WTC11 (cell line): ENCODE measurements around the gene FAM3C.

Experiments
- CTCF ChIP-seq: fragments of 200-600 bp; IDR thresholded peaks from 2 replicates; pipeline ENCODE4 v1.8.0; 2022; ENCODE audit warnings: antibody characterized with exemption
- ELF4 ChIP-seq: sonication (generic); formaldehyde crosslinking; IDR thresholded peaks from 2 replicates; pipeline ENCODE4 v1.8.1; 2022; ENCODE audit warnings: low read depth, mild to moderate bottlenecking, moderate library complexity, missing genetic modification reagents
- HMGA2 ChIP-seq: fragments of 250-450 bp; sonication (Bioruptor Pico); IDR thresholded peaks from 2 replicates; pipeline ENCODE4 v1.4.0; 2021; ENCODE audit warnings: mild to moderate bottlenecking, moderate library complexity
- NR1H2 ChIP-seq: sonication (generic); formaldehyde crosslinking; IDR thresholded peaks from 2 replicates; pipeline ENCODE4 v1.9.0; 2021; ENCODE audit warnings: mild to moderate bottlenecking, moderate library complexity, missing genetic modification reagents
- TEAD4 ChIP-seq: sonication (generic); formaldehyde crosslinking; IDR thresholded peaks from 2 replicates; pipeline ENCODE4 v1.8.0; 2022; ENCODE audit warnings: mild to moderate bottlenecking, missing genetic modification reagents
- USF2 ChIP-seq: sonication (generic); formaldehyde crosslinking; IDR thresholded peaks from 2 replicates; pipeline ENCODE4 v1.8.1; 2023; ENCODE audit warnings: mild to moderate bottlenecking, missing genetic modification reagents, moderate library complexity
- ZNF138 ChIP-seq: sonication (generic); formaldehyde crosslinking; conservative IDR thresholded peaks from 2 replicates; pipeline ENCODE4 v1.8.1; 2022; ENCODE audit warnings: mild to moderate bottlenecking, moderate library complexity, missing genetic modification reagents

GRCh38 chr7:121402701-121403100, 6.6 kb upstream of the FAM3C start:
- TF ChIP-seq TEAD4 (CRISPR knock-in tag) (no peak), USF2 (CRISPR knock-in tag) (no peak), CTCF (no peak), ZNF138 (CRISPR knock-in tag) (no peak), HMGA2 (CRISPR knock-in tag) (no peak), ELF4 (CRISPR knock-in tag) (no peak), NR1H2 (CRISPR knock-in tag) (no peak)
